Smooth muscle cell (in vitro differentiated cells): ENCODE measurements around the gene KANK4. TPM values are rescaled to one million over a fixed set of nuclear protein-coding genes. Genes with fewer than 3 reads are reported as not detected.

Experiments used
- DNase-seq: peaks from one replicate; lab custom pipeline; 2025; ENCODE audit not compliant: unreplicated experiment; lab: John Stamatoyannopoulos, UW
- H2AFZ ChIP-seq: fragments of 200-600 bp; sonication (generic); 2 replicates; pipeline ENCODE4 v1.6.0; 2016; ENCODE audit warnings: antibody characterized with exemption, low read depth, mild to moderate bottlenecking
- H3F3A ChIP-seq: fragments of 200-600 bp; sonication (generic); 2 replicates; pipeline ENCODE4 v1.6.0; 2017; ENCODE audit warnings: antibody characterized with exemption, low read depth
- H3K27ac ChIP-seq: fragments of 200-600 bp; sonication (generic); 2 replicates; pipeline ENCODE4 v1.5.1; 2016; ENCODE audit warnings: low read depth, mild to moderate bottlenecking
- H3K27me3 ChIP-seq: fragments of 200-600 bp; sonication (generic); 2 replicates; pipeline ENCODE4 v1.6.1; 2016; ENCODE audit warnings: low read depth, mild to moderate bottlenecking
- H3K36me3 ChIP-seq: fragments of 200-600 bp; sonication (generic); 2 replicates; pipeline ENCODE4 v1.5.1; 2016; ENCODE audit warnings: low read depth
- H3K4me1 ChIP-seq: fragments of 200-600 bp; sonication (generic); 2 replicates; pipeline ENCODE4 v1.5.1; 2016; ENCODE audit warnings: low read depth
- H3K4me2 ChIP-seq: fragments of 200-600 bp; sonication (generic); 2 replicates; pipeline ENCODE4 v1.6.0; 2016; ENCODE audit warnings: mild to moderate bottlenecking
- H3K4me3 ChIP-seq: fragments of 200-600 bp; sonication (generic); 2 replicates; pipeline ENCODE4 v1.5.1; 2016; ENCODE audit warnings: mild to moderate bottlenecking
- H3K79me2 ChIP-seq: fragments of 200-600 bp; sonication (generic); 2 replicates; pipeline ENCODE4 v1.6.0; 2016; ENCODE audit warnings: low read depth, mild to moderate bottlenecking
- H3K9ac ChIP-seq: fragments of 200-600 bp; sonication (generic); 2 replicates; pipeline ENCODE4 v1.6.0; 2016; ENCODE audit warnings: low read depth
- H3K9me3 ChIP-seq: fragments of 200-600 bp; sonication (generic); replicated peaks from 2 replicates; pipeline ENCODE4 v1.5.1; 2016; ENCODE audit warnings: low read depth
- H4K20me1 ChIP-seq: fragments of 200-600 bp; sonication (generic); 2 replicates; pipeline ENCODE4 v1.6.0; 2016; ENCODE audit warnings: low read depth
- WGBS: methylation state at CpG from one replicate; pipeline ENCODE4 v1.1.7; 2016; ENCODE audit warnings: low lambda C conversion rate; 5-methylcytosine and 5-hydroxymethylcytosine counted together
- polyA plus RNA-seq: library from polyadenylated mRNA; unstranded; fragments of >200 nt; fragmentation: Nextera tagmentation; extraction: Ambion mirVana; gene quantifications from 2 replicates; pipeline ENCODE4 v1.2.1, GENCODE V29; 2016
- total RNA-seq: library from RNA; depleted of rRNA; stranded (reverse); fragments of >200 nt; gene quantifications from 2 replicates; pipeline ENCODE4 v1.2.3, GENCODE V29; 2014
- TF ChIP-seq, protein P1 (sequence below): fragments of 200-600 bp; sonication (generic); IDR thresholded peaks from 2 replicates; pipeline ENCODE4 v1.5.1; 2017; ENCODE audit warnings: borderline replicate concordance, mild to moderate bottlenecking, antibody characterized with exemption; ENCODE audit not compliant: insufficient read depth, poor library complexity, severe bottlenecking

The KANK4 gene
- total and polyA plus RNA-seq, 2 experiments from 2014 or later, result 69.2 to 77.8 TPM

DNA sequence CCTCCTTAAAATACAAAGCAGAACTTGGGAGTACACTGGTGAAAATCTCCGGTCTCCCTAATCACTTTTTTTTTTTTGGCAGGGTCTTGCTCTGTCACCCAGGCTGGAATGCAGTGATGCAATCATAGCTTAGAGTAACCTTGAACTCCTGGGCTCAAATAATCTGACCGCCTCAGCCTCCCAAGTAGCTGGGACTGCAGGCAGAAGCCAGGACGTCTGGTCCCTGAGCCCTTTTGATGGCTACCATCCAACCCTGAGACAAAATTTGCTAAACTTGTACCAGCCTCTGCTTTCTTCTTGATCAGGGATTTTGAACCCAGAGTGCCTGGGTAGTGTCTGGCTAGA, 120.5 kb downstream of the KANK4 start:
- Histone ChIP-seq H3K9ac (no peak overlapping the region), H3K79me2 (no peaks in the 10 kb centered on the region), H3K9me3 (no peaks in the 10 kb centered on the region), H3K4me3 (no peak overlapping the region), H2AFZ (no peak overlapping the region), H3K27me3 (peaks cover 41% of the 10 kb centered on the region), H4K20me1 (no peaks in the 10 kb centered on the region), H3K36me3 (no peaks in the 10 kb centered on the region), H3K27ac (no peak overlapping the region), H3F3A (no peaks in the 10 kb centered on the region), H3K4me2 (no peak overlapping the region), H3K4me1 (peaks cover 8% of the 10 kb centered on the region)
- TF ChIP-seq, protein P1, sequence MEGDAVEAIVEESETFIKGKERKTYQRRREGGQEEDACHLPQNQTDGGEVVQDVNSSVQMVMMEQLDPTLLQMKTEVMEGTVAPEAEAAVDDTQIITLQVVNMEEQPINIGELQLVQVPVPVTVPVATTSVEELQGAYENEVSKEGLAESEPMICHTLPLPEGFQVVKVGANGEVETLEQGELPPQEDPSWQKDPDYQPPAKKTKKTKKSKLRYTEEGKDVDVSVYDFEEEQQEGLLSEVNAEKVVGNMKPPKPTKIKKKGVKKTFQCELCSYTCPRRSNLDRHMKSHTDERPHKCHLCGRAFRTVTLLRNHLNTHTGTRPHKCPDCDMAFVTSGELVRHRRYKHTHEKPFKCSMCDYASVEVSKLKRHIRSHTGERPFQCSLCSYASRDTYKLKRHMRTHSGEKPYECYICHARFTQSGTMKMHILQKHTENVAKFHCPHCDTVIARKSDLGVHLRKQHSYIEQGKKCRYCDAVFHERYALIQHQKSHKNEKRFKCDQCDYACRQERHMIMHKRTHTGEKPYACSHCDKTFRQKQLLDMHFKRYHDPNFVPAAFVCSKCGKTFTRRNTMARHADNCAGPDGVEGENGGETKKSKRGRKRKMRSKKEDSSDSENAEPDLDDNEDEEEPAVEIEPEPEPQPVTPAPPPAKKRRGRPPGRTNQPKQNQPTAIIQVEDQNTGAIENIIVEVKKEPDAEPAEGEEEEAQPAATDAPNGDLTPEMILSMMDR, result no peak
- WGBS, result 15% methylated on average over 3 of the region's 3 CpGs
- no peak for DNase-seq

- H3K27ac ChIP-seq, result no peak overlapping the region
- peaks cover 8% of the 10 kb centered on the region for H3K4me1 ChIP-seq
- H3K4me3 ChIP-seq, result no peak overlapping the region
- no peak overlapping the region for H2AFZ ChIP-seq
- H4K20me1 ChIP-seq, result no peaks in the 10 kb centered on the region
- no peaks in the 10 kb centered on the region for H3K79me2 ChIP-seq
- H3K36me3 ChIP-seq, result no peaks in the 10 kb centered on the region
- H3F3A ChIP-seq, result no peaks in the 10 kb centered on the region
- 37% methylated on average over 14 of the region's 14 CpGs for WGBS
- DNase-seq, result no peak
- no peak overlapping the region for H3K9ac ChIP-seq
- TF ChIP-seq, protein P1, result no peak
- H3K9me3 ChIP-seq, result no peaks in the 10 kb centered on the region
- peaks cover 41% of the 10 kb centered on the region for H3K27me3 ChIP-seq
- H3K4me2 ChIP-seq, result no peak overlapping the region
Measured at GRCh38 chr1:62198069-62198780, 121.0 kb downstream of the KANK4 start.

GRCh38 chr1:62196086-62196690, 123.0 kb downstream of the KANK4 start:
- Histone ChIP-seq H3K79me2 (no peaks in the 10 kb centered on the region), H3K4me2 (peak overlapping the region; percentile 73), H3K27ac (no peak overlapping the region), H3K4me1 (peaks cover 8% of the 10 kb centered on the region), H3K4me3 (peak overlapping the region; percentile 42), H2AFZ (no peak overlapping the region), H3K9ac (no peak overlapping the region), H3K36me3 (no peaks in the 10 kb centered on the region), H3K9me3 (no peaks in the 10 kb centered on the region), H3K27me3 (peaks cover 41% of the 10 kb centered on the region), H3F3A (no peaks in the 10 kb centered on the region), H4K20me1 (no peaks in the 10 kb centered on the region)
- 19% methylated on average over 17 of the region's 17 CpGs for WGBS
- DNase-seq, result no peak
- TF ChIP-seq, protein P1, result no peak
